GM12874 (cell line): ENCODE measurements around the gene ZBTB22.
A peak's percentile ranks its signal among the peaks of the same experiment; 100 is the strongest.

Experiments used
- CTCF ChIP-seq: IDR thresholded peaks from 2 replicates; pipeline ENCODE4 v1.5.1; 2011; ENCODE audit warnings: low read depth, mild to moderate bottlenecking, control low read depth, low read length, moderate library complexity; ENCODE audit not compliant: insufficient read depth

The ZBTB22 gene

GRCh38 chr6:33297956-33298772 is 19.4 kb downstream of the ZBTB22 start:
- TF ChIP-seq CTCF, result 0 out of 2 replicates have a peak, but pooled peaks have one; percentile 14

- TF ChIP-seq CTCF, result no peak
Observed at GRCh38 chr6:33297406-33297955, 20.1 kb downstream of the ZBTB22 start.

- no peak for TF ChIP-seq CTCF
Observed at GRCh38 chr6:33296797-33297405, 20.6 kb downstream of the ZBTB22 start.

GRCh38 chr6:33295621-33296369 is 21.7 kb downstream of the ZBTB22 start:
- TF ChIP-seq CTCF, result no peak

GRCh38 chr6:33294086-33294823 is 23.3 kb downstream of the ZBTB22 start:
- TF ChIP-seq CTCF, result no peak

- no peak for TF ChIP-seq CTCF
Observed at GRCh38 chr6:33292996-33293682, 24.4 kb downstream of the ZBTB22 start.
